Astrocyte (in vitro differentiated cells and primary cell): Measurements from ENCODE around the gene AGTRAP. TPM values are rescaled to one million over a fixed set of nuclear protein-coding genes. Genes with fewer than 3 reads are reported as not detected.

Source experiments
- DNase-seq: peaks from one replicate; pipeline ENCODE4 v3.0.0-alpha.2; 2010; ENCODE audit warnings: low read depth
- FAIRE-seq: peaks from 2 replicates; lab custom pipeline; 2011; peaks lifted over from hg19 to GRCh38; lab: Jason Lieb, UNC
- H2AFZ ChIP-seq: 2 replicates; pipeline ENCODE4 v1.6.0; 2012; ENCODE audit warnings: low read depth, low read length, inconsistent platforms
- H3K27ac ChIP-seq: 2 replicates; pipeline ENCODE4 v1.5.1; 2011; ENCODE audit warnings: low read depth, low read length, inconsistent platforms
- H3K27me3 ChIP-seq: 2 replicates; pipeline ENCODE4 v1.6.0; 2011; ENCODE audit warnings: low read length, inconsistent platforms; ENCODE audit not compliant: insufficient read depth
- H3K36me3 ChIP-seq: 2 replicates; pipeline ENCODE4 v1.5.1; 2011; ENCODE audit warnings: low read length, inconsistent platforms; ENCODE audit not compliant: insufficient read depth
- H3K4me1 ChIP-seq: 2 replicates; pipeline ENCODE4 v1.5.1; 2011; ENCODE audit warnings: low read length, inconsistent platforms; ENCODE audit not compliant: insufficient read depth
- H3K4me2 ChIP-seq: 2 replicates; pipeline ENCODE4 v1.6.0; 2012; ENCODE audit warnings: low read length, inconsistent platforms
- H3K4me3 ChIP-seq: 2 replicates; pipeline ENCODE4 v1.5.1; 2011; ENCODE audit warnings: low read depth, mild to moderate bottlenecking, low read length, inconsistent platforms; ENCODE audit not compliant: insufficient read depth
- H3K79me2 ChIP-seq: 2 replicates; pipeline ENCODE4 v1.6.0; 2012; ENCODE audit warnings: mild to moderate bottlenecking, low read length, inconsistent platforms; ENCODE audit not compliant: insufficient read depth
- H3K9ac ChIP-seq: 2 replicates; pipeline ENCODE4 v1.6.0; 2012; ENCODE audit warnings: mild to moderate bottlenecking, low read length, inconsistent platforms
- H3K9me3 ChIP-seq: 2 replicates; pipeline ENCODE4 v1.5.1; 2012; ENCODE audit warnings: low read depth, mild to moderate bottlenecking, low read length, inconsistent platforms; ENCODE audit not compliant: insufficient read depth
- H4K20me1 ChIP-seq: 2 replicates; pipeline ENCODE4 v1.6.0; 2012; ENCODE audit warnings: low read length, inconsistent platforms; ENCODE audit not compliant: insufficient read depth
- H3K27ac Mint-ChIP-seq: one replicate; pipeline ENCODE4 v1.8.0; 2021; ENCODE audit warnings: mild to moderate bottlenecking, mixed read lengths; ENCODE audit not compliant: unreplicated experiment
- H3K27me3 Mint-ChIP-seq: one replicate; pipeline ENCODE4 v1.8.0; 2021; ENCODE audit warnings: low read depth, mixed read lengths; ENCODE audit not compliant: unreplicated experiment
- H3K36me3 Mint-ChIP-seq: one replicate; pipeline ENCODE4 v1.8.0; 2021; ENCODE audit warnings: low read depth, mixed read lengths; ENCODE audit not compliant: unreplicated experiment
- H3K4me1 Mint-ChIP-seq: one replicate; pipeline ENCODE4 v1.8.0; 2021; ENCODE audit warnings: low read depth, mixed read lengths; ENCODE audit not compliant: unreplicated experiment
- H3K4me3 Mint-ChIP-seq: one replicate; pipeline ENCODE4 v1.8.0; 2021; ENCODE audit warnings: mild to moderate bottlenecking, moderate library complexity, mixed read lengths; ENCODE audit not compliant: unreplicated experiment
- H3K9me3 Mint-ChIP-seq: one replicate; pipeline ENCODE4 v1.8.0; 2021; ENCODE audit warnings: mild to moderate bottlenecking, mixed read lengths; ENCODE audit not compliant: unreplicated experiment
- EZH2 ChIP-seq: IDR thresholded peaks from 2 replicates; pipeline ENCODE4 v1.6.1; 2012; ENCODE audit warnings: mild to moderate bottlenecking, low read length, inconsistent platforms; ENCODE audit not compliant: insufficient read depth
- total RNA-seq: library from RNA; stranded (reverse); gene quantifications from 2 replicates; pipeline ENCODE4 v1.2.1, GENCODE V29; 2021
- TF ChIP-seq, protein P1 (sequence below): IDR thresholded peaks from 2 replicates; pipeline ENCODE4 v1.5.1; 2011; ENCODE audit warnings: low read depth, mild to moderate bottlenecking, inconsistent platforms, low read length, moderate library complexity; ENCODE audit not compliant: insufficient read depth

Gene AGTRAP
- total RNA-seq, 1 donor from 2014 or later: 38.7 TPM

DNA sequence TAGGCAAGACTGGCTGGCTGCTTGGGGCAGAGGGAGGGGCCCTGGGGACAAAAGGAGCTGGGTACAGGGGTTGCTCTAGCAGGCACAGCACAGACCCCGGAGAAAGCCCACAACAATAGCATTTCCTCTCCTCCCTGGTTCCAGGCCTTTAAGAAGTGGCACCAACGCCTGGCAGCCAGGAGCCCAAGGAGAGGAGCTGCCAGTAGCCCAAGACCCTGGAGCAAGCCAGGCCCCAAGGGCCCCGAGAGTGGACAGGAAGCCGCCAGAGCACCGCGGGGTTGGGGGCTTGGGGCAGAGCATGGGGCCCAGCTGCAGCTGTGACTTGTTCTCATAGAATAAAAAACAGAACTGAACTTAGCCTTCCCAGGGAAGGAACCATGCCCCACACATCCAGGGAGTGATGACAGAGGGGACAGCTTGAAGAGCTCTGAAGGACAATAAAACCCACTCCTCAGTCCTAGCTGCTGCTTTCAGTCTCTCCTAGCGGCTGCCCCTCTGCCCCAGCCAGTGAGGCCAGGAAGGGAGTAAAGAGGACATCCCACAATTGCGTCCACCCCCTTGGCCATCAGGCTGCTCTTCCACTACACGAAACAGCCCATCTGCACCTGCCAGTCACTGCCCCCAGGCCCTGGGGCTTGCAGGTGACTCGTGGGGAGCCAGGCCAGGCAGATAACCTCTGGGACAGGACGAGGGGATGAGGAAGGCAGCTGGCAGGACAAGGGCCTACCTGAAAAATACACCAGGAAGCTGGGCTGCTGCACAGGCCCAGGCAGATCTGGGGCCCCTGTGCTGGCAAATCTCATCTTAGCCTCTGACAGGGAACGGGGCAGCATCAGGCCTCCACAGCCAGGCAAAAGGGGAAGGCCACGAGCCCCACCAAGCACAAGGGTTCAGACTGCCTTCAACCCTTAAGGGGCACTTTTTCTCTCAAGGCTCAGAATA is 53.5 kb downstream of the AGTRAP start:
- H3K27me3 Mint-ChIP-seq: no peaks in the 10 kb centered on the region
- no peak overlapping the region for H3K4me3 Mint-ChIP-seq
- Histone ChIP-seq H3K4me3 (no peak overlapping the region), H3K36me3 (no peaks in the 10 kb centered on the region), H3K9me3 (no peaks in the 10 kb centered on the region), H3K9ac (no peak overlapping the region), H3K27ac (no peak overlapping the region), H3K79me2 (no peaks in the 10 kb centered on the region), H3K27me3 (no peaks in the 10 kb centered on the region), H2AFZ (no peak overlapping the region), H4K20me1 (no peaks in the 10 kb centered on the region), H3K4me1 (peaks cover 29% of the 10 kb centered on the region), H3K4me2 (no peak overlapping the region)
- TF ChIP-seq EZH2: no peak
- TF ChIP-seq, protein P1, sequence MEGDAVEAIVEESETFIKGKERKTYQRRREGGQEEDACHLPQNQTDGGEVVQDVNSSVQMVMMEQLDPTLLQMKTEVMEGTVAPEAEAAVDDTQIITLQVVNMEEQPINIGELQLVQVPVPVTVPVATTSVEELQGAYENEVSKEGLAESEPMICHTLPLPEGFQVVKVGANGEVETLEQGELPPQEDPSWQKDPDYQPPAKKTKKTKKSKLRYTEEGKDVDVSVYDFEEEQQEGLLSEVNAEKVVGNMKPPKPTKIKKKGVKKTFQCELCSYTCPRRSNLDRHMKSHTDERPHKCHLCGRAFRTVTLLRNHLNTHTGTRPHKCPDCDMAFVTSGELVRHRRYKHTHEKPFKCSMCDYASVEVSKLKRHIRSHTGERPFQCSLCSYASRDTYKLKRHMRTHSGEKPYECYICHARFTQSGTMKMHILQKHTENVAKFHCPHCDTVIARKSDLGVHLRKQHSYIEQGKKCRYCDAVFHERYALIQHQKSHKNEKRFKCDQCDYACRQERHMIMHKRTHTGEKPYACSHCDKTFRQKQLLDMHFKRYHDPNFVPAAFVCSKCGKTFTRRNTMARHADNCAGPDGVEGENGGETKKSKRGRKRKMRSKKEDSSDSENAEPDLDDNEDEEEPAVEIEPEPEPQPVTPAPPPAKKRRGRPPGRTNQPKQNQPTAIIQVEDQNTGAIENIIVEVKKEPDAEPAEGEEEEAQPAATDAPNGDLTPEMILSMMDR: no peak
- no peaks in the 10 kb centered on the region for H3K9me3 Mint-ChIP-seq
- no peak overlapping the region for H3K27ac Mint-ChIP-seq
- FAIRE-seq (no peak), DNase-seq (no peak)
- peaks cover 20% of the 10 kb centered on the region for H3K4me1 Mint-ChIP-seq
- peaks cover 19% of the 10 kb centered on the region for H3K36me3 Mint-ChIP-seq

- H3K9me3 Mint-ChIP-seq: no peaks in the 10 kb centered on the region
- H3K4me3 ChIP-seq: no peak overlapping the region
- H3K27me3 ChIP-seq: no peaks in the 10 kb centered on the region
- H3K9me3 ChIP-seq: no peaks in the 10 kb centered on the region
- no peak overlapping the region for H2AFZ ChIP-seq
- H3K4me1 ChIP-seq: peaks cover 24% of the 10 kb centered on the region
- peak overlapping the region; percentile 59 for H3K27ac Mint-ChIP-seq
- no peaks in the 10 kb centered on the region for H4K20me1 ChIP-seq
- TF ChIP-seq, protein P1: no peak
- no peak for TF ChIP-seq EZH2
- H3K79me2 ChIP-seq: no peaks in the 10 kb centered on the region
- H3K36me3 ChIP-seq: no peaks in the 10 kb centered on the region
- DNase-seq (no peak), FAIRE-seq (no peak)
- H3K4me3 Mint-ChIP-seq: no peak overlapping the region
- peak overlapping the region; percentile 24 for H3K27ac ChIP-seq
- H3K4me1 Mint-ChIP-seq: peaks cover 20% of the 10 kb centered on the region
- H3K4me2 ChIP-seq: peak overlapping the region; percentile 62
- H3K36me3 Mint-ChIP-seq: peaks cover 24% of the 10 kb centered on the region
- H3K9ac ChIP-seq: peak overlapping the region; percentile 3
- no peaks in the 10 kb centered on the region for H3K27me3 Mint-ChIP-seq
These were observed 54.4 kb downstream of the AGTRAP start for GRCh38 chr1:11790101-11790879.
